GM11168 (cell line): Measurements from ENCODE around the gene ACSF2.
"Not testable (repeated sequence)": the region's sequence is repeated elsewhere in the genome, so short reads cannot be mapped to it uniquely, and the experiment has no call there.

ENCODE experiments used
- in situ Hi-C: fragments of 300-500 bp; cut with MboI; formaldehyde crosslinking; loops from one replicate; pipeline ENCODE4 v1.12.0; 2022; ENCODE audit warnings: low sequenced_read_pairs; ENCODE audit not compliant: unreplicated experiment

ACSF2 gene

GRCh38 chr17:50460831-50461526 is 35.0 kb downstream of the ACSF2 start:
- in situ Hi-C loops: no loop called here

DNA sequence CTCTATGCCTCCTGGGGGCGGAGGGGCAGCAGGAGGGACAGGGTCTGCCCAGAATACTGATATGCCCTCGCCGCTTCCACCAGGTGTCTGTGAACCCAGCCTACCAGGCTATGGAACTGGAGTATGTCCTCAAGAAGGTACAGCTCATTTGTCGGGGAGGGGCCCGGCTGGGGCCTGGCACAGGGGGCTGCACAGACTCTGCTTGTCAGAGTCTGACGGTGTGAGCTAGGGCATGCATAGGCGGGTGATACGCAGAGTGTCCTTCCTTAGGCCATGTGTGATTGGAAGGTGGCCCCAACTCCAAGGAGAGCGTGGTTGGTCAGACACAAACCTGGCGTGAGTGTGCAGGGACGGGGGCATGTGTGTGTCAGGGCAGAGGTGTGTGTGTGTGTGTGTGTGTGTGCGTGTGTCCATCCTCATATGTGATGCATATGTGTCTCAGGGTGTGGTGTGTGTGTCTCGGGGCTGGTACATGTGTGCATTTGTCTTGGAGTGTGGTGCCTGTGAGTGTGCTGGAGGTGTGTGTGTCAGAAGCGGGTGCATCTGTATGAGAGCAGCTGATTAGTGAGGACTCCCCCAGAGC is 35.6 kb downstream of the ACSF2 start:
- in situ Hi-C loops: no loop called here

- in situ Hi-C loops: no loop called here
These were observed 36.4 kb downstream of the ACSF2 start for GRCh38 chr17:50462446-50462845.

GRCh38 chr17:50464121-50464520 is 38.1 kb downstream of the ACSF2 start:
- in situ Hi-C loops: no loop called here

DNA sequence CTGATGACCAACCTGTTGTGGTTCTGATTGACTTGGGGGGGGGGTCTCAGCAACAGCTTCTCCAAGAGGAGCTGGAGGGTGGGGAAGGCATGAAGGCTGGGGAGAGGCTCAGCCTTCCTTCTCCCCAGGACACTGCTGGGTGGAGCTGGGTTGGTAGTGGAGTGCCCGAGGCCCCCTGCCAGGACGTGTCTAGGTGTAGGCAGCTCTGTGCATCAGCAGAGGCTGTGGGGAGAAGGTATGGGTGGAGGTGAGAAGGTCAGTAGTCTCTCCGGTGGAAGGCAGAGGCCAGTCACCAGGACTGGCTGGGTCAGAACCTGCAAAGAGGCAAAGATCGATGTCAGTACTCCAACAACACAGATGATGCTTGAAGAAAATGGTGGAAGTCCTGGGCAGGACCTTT is 38.7 kb downstream of the ACSF2 start:
- in situ Hi-C loops: no loop called here

DNA sequence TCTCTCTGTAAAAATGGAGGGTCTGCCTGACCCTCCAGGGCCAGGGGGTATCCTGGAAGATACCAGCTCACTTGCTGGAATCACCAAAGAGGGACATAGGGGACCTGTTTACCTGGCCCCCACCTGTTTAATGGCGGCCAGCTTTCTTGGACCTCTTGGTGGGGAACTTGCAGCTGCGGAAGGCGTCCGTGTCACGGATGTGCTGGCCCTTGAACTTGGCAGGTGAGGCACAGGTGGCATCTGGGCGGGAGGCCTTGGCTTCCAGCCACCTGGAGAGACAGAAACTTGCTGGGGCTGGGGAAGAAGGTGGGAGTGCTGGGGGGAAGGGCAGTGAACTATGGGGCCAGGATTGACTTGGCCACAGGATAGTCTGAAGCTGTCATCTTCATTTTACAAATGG is 39.2 kb downstream of the ACSF2 start:
- in situ Hi-C loops: no loop called here

DNA sequence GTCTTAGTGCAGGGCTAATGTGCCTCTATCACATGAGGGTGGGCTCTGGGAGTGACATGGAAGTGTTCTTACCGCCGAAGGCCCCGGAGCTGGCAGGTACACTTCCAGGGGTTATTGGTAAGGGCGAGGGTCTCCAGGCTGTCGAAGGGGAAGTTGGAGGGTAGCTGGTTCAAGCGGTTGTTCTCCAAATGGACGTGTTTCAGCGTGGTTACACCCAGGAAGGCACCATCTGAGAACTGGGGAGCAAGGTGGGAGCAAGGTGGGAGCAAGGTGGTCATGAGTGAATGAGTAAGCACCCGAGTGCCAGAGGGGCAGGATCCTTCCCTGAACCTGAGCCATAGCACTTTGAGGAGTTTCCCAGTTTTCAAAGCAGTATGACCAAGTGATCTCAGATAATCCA is 39.6 kb downstream of the ACSF2 start:
- in situ Hi-C loops: no loop called here

DNA sequence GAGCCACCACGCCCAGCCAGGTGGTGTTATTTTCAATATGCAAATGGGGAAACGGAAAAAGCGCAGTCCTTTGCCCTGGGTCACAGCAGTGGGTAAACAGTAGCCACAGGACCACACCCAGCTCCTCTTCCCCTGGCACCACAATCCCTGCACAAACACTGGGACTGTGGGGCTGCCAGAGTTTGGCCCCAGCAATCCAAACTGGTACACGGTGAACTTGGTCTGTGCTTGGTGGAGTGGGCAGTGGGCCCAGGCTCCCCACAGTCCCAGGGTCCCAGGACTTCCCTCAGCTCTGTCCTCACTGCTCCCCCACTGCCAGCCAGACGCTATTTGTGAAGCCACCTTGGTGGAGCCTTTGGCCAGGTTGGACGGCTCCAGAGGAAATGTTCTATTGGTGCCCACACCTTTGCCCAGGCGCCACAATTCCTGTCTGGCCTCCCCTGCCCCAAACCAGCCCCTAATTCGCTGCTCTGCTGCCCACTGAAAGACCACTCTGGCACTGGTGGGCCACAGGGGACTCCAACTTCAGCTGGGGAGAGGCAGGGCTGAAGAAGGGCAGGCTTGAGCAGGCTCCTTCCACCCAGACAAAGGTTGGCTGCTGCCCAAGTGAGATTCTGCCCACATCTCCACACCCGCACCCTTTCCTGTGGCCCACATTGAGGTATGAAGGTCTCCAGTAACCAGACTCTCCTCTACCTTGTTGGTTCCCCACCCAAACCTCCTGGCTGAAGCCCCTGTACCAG is 40.5 kb downstream of the ACSF2 start:
- in situ Hi-C loops: no loop called here

DNA sequence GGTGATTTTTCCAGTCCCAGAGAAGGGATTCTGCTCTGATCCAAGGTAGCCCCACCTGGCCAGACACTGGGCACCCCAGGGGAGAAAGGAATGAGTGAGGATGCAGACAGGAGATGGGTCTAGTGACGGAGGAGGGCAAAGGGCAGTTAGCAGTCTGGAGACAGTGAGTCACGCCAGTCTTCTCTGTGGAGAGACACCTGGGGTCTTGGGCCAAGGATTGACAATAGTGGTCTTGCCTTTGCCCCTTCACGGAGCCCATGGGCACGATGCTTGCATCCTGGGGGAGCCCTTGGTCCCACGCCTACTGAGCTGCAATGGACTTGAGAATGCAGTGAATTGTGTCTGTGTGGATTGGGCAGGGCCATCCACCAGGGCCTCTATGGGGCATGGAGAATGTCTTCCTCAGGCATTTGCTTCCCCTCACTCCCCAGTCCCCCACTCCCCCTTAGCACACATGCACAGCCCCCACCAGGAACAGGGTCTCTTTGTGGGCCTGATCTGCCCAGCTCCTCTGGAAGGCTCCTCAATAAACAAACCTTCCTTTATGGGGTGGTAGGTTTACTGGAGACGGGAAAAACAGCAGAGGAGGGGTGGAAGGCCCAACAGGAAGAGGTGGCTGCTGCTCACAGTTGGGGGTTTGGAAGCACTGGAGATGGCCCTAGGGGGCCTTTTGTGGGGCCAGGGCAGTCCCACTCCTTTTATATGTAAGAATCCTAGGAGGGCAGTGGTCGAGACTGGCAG is 41.3 kb downstream of the ACSF2 start:
- in situ Hi-C loops: no loop called here

GRCh38 chr17:50467855-50468303 is 41.9 kb downstream of the ACSF2 start:
- in situ Hi-C loops: no loop called here

GRCh38 chr17:50468304-50469207 is 42.5 kb downstream of the ACSF2 start, which contains the start of gene CHAD:
CHAD (minus strand) TSS chr17:50468880; CDS start chr17:50468813, 67 bp downstream.
- in situ Hi-C loops: no loop called here

DNA sequence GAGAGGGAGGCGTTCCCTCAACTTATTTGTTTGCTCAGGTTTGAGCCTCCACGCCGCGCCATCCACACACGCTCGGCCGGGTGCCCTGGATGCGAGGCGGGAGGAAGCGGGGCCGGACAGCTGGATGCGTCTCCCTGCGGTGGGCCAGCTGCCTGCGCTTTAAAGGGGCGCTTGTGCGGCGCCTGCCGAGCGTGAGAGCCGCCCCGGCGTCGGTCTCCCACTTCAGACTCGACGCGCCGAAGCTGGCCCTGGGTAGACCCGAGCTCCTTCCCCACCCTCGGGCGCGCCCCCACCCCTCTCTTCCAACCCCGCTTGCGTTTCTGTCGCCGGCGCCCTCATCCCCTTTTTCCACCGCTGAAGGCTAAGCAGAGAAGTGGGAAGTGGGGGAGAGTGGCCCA is 43.2 kb downstream of the ACSF2 start:
- in situ Hi-C loops: no loop called here

DNA sequence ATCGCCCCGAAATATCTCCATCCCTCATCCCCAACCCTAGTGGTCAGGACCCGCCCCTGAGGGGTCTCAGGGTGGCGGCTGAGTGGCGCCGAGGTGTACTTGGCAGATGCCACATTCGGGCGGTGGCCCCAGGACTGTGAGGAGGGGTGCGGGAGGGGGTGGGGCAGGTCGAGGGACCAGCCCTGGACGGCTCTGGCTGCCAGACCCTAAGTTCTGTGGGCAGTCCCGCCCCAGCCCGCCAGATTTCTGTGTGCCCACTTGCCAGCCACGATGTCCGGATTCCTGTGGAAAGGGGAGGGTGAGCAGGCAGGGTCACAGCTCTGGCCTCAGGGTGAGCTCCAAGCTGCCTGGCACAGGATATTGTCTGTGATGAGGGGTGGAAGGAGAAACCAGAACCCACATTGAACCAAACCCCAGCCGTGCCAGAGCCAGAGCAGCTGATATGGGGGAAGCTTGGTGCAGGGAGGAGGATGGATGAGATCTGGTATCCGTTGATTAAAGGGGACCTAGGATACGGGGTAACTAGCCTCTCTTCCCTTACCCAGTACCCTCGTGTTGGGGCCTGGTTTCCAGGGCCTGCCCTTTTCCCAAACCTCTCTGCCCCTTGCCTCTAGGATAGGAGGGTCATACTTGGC is 43.8 kb downstream of the ACSF2 start:
- in situ Hi-C loops: no loop called here

GRCh38 chr17:50470426-50470825 is 44.4 kb downstream of the ACSF2 start:
- in situ Hi-C loops: no loop called here

DNA sequence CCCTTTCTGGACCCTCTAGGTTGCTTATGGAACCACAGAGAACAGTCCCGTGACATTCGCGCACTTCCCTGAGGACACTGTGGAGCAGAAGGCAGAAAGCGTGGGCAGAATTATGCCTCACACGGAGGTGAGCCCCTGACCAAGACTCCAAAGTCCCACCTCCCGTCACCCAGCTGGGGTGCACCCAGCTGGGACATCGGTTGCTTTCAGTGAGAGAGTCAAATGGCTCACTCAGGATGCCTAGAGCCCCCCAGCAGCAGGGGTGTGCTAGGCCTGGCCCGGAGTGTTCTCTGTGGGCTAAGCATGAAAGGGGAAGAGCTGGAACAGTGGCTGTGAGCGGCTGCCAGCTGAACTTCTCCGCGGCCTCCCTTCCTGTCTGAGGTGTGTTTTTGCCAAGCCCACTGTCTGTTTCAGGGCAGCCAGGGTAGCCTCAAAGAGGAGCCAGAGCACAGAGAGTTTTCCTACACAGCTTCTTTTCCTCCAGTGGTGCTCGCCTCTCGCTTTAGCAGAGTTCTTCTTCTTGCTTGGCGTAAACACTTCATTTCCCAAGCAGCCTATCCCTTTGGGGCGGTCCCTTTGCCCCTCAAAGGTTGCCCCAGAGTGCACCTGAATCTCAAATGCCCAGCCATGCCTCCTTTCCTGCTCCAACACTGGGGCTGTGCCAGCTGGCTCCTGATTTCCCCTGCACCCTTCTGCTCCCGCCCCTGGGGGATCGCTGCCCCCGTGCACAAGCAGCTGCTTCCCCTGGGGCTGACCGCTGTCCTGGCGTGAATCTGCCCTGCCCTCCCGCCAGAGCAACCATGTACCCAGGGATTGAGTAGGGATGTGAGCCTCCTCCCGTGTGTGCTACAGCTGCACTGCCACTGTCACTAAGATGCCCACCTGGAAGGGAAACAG is 45.2 kb downstream of the ACSF2 start:
- in situ Hi-C loops: no loop called here

DNA sequence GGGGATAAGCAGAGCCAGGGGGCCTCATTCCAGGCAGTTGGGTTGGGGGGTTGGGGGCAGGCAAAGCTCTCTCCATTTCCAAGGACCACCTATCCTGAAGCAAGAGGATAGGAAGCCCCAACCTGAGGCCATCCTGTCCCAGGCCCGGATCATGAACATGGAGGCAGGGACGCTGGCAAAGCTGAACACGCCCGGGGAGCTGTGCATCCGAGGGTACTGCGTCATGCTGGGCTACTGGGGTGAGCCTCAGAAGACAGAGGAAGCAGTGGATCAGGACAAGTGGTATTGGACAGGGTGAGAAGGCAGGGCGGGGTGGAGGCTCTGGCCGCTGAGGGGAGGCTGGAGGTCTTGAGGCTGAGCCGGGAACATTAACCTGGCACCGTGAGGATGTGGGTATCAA is 46.3 kb downstream of the ACSF2 start:
- in situ Hi-C loops: no loop called here

GRCh38 chr17:50472761-50473161 is 46.7 kb downstream of the ACSF2 start:
- in situ Hi-C loops: not testable (repeated sequence)

GRCh38 chr17:50473901-50474300 is 47.9 kb downstream of the ACSF2 start:
- in situ Hi-C loops: no loop called here
